ENCODE measurements around the gene ARAF.

Gene ARAF

GRCh38 chrX:47564438-47565085 is 3.6 kb downstream of the ARAF start:
- DNase-seq (ENCODE audit: low spot score), result no peak

- DNase-seq (ENCODE audit: low spot score), result no peak
Observed at GRCh38 chrX:47566841-47567240, 5.8 kb downstream of the ARAF start.

GRCh38 chrX:47568656-47569295 is 7.8 kb downstream of the ARAF start:
- DNase-seq (ENCODE audit: low spot score), result no peak

DNA sequence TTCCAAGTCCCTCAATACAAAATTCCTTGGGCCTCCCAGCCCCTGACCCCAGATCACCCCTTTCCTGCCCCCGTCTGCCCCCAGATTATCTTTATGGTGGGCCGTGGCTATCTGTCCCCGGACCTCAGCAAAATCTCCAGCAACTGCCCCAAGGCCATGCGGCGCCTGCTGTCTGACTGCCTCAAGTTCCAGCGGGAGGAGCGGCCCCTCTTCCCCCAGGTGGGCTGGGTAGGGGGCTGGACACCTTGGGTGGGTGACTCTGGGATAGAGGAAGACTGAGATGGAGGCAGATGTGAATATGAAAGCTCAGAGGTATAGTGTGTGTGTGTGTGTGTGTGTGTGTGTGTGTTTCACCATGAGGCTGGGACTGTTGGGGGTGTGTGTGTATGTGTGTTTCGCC is 9.8 kb downstream of the ARAF start:
- no peak for DNase-seq (ENCODE audit: low spot score)

GRCh38 chrX:47571215-47571614 is 10.2 kb downstream of the ARAF start:
- no peak for DNase-seq (ENCODE audit: low spot score)

GRCh38 chrX:47571896-47572295 is 10.9 kb downstream of the ARAF start:
- no peak for DNase-seq (ENCODE audit: low spot score)

DNA sequence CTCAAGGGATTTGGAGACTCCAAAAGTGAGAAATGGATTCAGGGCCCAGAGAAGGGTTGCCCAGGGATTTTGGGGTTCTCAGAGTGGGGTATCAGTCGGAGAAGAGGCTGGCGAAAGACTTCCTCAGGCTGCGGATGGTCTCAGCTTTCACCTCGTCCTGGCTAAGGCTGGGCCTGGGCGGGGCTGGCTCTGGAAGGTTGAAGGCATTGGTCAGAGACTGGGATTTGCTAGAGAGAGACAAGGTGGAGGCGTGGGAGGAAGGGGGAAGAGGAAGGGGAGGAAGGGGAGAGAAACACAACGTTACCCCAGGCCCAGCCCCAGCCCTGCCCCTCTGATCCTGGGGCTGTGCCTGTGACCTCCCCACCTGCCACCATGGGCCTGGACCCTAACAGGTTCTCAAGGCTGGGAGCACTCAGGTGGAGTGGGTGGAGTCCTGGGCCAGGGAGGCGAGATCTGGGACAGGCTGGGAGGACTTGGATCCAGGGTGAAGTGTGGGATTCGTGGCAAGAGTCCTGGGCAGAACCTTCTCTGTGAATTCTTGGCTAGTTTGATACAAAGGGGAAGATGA is 11.9 kb downstream of the ARAF start:
- DNase-seq (ENCODE audit: low spot score), result no peak

GRCh38 chrX:47573341-47574075 is 12.5 kb downstream of the ARAF start:
- no peak for DNase-seq (ENCODE audit: low spot score)

DNA sequence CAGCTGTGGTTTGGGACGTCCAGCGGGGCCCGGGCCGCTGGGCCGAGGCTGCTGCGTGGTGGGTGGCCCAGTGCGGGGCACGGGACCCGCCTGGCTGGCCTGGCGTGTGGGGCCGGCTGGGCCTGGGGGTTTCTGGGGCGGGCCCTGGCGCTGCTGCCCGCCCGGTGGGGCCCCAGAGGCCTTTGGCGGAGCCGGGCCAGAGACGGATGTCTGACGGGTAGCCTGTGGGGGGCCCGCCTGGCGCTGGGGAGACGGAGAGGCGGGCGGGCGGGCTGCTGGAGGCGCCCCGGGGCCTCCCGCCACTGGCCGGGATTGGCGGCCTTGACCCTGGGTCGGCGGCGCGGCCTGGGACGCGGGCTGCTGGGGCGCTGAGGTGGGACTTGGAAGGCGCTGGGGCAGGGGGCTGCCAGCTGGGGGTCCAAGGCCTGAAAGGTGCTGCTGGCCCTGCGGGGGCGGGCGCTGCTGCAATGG is 13.1 kb downstream of the ARAF start:
- no peak for DNase-seq (ENCODE audit: low spot score)

DNA sequence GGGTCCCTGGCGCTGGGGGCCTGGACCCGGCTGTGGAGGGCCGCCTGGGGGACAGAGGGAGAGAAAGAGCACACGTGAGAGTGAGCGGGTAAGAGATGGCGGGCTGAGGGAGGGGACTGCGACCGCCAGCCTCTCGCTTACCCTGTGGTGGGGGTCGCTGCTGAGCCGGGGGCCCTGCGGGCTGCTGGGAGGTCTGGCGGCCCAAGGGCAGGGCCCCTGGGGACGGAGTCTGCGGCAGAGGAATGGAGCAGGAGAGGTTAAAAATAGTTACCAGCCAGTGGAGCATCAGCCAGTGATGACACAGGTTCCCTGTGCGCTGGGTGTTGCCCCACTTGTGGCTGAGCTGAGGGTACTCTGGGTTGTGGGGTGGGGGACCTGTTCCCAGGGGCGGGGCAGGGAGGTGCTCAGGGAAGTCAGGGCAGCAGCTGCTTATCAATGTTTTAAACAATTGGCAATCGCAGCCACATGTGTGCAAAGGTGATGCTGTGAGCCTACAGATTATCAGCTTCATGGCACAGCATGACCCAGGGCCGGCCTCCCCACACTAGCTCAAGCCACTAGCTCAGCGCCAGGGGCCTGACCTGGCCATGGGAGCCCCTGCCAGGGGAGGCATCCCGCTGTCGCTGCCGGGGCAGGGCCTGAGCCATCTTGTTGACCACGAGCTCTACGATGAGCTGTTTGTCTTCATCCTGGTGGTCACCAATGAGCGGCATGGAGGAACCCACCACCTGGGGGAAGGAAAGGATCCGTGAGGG is 13.7 kb downstream of the ARAF start:
- DNase-seq (ENCODE audit: low spot score), result no peak

- no peak for DNase-seq (ENCODE audit: low spot score)
Observed at GRCh38 chrX:47576021-47576898, 15.3 kb downstream of the ARAF start.

GRCh38 chrX:47577424-47577823 is 16.4 kb downstream of the ARAF start:
- DNase-seq (ENCODE audit: low spot score), result no peak

- no peak for DNase-seq (ENCODE audit: low spot score)
Observed at GRCh38 chrX:47577901-47578300, 16.9 kb downstream of the ARAF start.

DNA sequence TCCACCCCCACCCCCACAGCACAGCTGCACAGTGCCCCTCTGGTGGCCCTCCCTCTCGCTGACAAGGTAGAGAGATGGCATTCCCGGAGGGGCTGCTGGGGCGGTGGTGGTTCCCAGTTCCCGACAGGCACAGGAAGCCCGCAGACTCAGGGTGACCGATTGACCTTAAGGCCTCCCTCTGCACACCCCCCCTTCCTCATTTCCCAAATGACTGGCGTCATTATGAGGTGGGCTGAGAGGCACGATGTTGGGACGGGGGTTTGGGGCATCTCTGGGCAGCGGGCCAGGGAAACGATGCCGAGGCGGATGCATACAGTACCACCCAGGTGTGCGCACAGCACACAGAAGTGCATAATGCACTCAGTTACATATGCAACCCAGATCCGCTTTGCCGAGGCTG is 17.7 kb downstream of the ARAF start:
- DNase-seq (ENCODE audit: low spot score), result no peak

- no peak for DNase-seq (ENCODE audit: low spot score)
Observed at GRCh38 chrX:47579537-47579936, 18.5 kb downstream of the ARAF start.

GRCh38 chrX:47581731-47582647 is 21.0 kb downstream of the ARAF start, which contains the start of gene TIMP1:
TSS of gene TIMP1 (plus strand) at chrX:47582436. CDS start at chrX:47583416, 980 bp downstream.
- DNase-seq (ENCODE audit: low spot score), result peak; percentile 31

DNA sequence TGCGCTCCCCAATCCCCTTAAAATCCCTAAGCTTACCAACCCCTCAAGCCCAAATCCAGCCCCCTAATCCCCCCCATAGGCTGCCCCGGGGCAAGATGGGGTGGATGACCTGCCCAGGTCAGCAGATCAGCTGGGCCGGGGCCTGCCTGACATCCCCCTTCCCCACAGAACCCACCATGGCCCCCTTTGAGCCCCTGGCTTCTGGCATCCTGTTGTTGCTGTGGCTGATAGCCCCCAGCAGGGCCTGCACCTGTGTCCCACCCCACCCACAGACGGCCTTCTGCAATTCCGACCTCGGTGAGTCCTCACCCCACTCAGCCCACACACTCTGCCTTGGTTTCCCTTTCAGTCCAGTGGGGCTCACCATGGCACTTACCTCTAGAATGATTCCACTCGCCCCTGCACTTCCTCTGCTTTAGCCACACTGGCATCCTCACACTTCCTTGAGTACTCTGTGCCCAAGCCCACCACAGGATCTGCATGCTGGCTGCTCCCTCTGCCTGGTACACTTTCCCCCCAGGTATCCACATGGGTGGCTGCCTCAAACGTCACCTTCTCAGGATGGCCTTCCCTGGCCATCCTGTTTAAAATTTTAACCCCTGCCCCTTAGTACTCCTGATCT is 22.3 kb downstream of the ARAF start:
- no peak for DNase-seq (ENCODE audit: low spot score)

GRCh38 chrX:47584714-47585113 is 23.7 kb downstream of the ARAF start:
- DNase-seq (ENCODE audit: low spot score), result no peak

DNA sequence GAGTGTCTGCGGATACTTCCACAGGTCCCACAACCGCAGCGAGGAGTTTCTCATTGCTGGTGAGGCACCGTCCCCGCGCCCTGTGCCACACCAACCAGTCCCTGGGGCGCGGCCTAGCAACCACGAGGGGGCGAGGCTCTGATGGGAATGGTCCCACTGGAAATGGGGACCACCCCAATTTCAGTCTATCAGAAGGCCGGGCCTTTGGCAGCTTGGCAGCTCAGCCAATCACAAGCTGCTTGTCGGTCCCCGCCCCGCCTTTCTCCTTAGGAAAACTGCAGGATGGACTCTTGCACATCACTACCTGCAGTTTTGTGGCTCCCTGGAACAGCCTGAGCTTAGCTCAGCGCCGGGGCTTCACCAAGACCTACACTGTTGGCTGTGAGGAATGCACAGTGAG is 24.3 kb downstream of the ARAF start:
- DNase-seq (ENCODE audit: low spot score), result no peak
